ENCODE data around the gene HEY2. TPM values are rescaled to one million over a fixed set of nuclear protein-coding genes. Genes with fewer than 3 reads are reported as not detected.

The HEY2 gene
- total RNA-seq: not detected in 2 replicates

GRCh38 chr6:125749173-125749864, at the start of gene HEY2:
TSS of gene HEY2 (plus strand) at chr6:125749632. CDS start at chr6:125749777, 145 bp downstream.

GRCh38 chr6:125790358-125791150, 41.1 kb downstream of the HEY2 start, which contains the start of gene NCOA7:
TSS of gene NCOA7 (plus strand) at chr6:125790960. CDS start at chr6:125815355, 24,395 bp downstream.

Other genes starting within 250 kb of the HEY2 start
- gene NCOA7, start 41.3 kb downstream of the HEY2 start, total RNA-seq: 36.4 and 39.9 TPM in 2 replicates
- 20.3 and 25.5 TPM in 2 replicates for gene HINT3, start 207.1 kb downstream of the HEY2 start, total RNA-seq
- 20.5 and 33.3 TPM in 2 replicates for gene TRMT11, start 236.9 kb downstream of the HEY2 start, total RNA-seq